GM23338 (cell line): ENCODE measurements around the gene COA8. TPM values are rescaled to one million over a fixed set of nuclear protein-coding genes. Genes with fewer than 3 reads are reported as not detected.

ENCODE experiments used
- ATAC-seq: fragments of 200-7000 bp; cut with Tn5 transposase; 3 replicates; pipeline ENCODE4 v1.9.1; 2020
- DNase-seq: peaks from one replicate; pipeline ENCODE4 v3.0.0-alpha.2; 2015; ENCODE audit warnings: low spot score
- H2AFZ ChIP-seq: fragments of 200-600 bp; sonication (generic); 2 replicates; pipeline ENCODE4 v1.8.0; 2016; ENCODE audit warnings: antibody characterized with exemption, mild to moderate bottlenecking, moderate library complexity
- H3F3A ChIP-seq: fragments of 200-600 bp; sonication (generic); replicated peaks from 2 replicates; pipeline ENCODE4 v1.8.0; 2017; ENCODE audit warnings: antibody characterized with exemption, mixed run types, low read depth
- H3K27ac ChIP-seq: fragments of 200-600 bp; sonication (generic); 2 replicates; pipeline ENCODE4 v1.6.1; 2016; ENCODE audit warnings: low read depth
- H3K27me3 ChIP-seq: fragments of 200-600 bp; sonication (generic); 2 replicates; pipeline ENCODE4 v1.8.0; 2016; ENCODE audit warnings: mild to moderate bottlenecking, mixed run types, moderate library complexity; ENCODE audit not compliant: insufficient read depth
- H3K36me3 ChIP-seq: fragments of 200-600 bp; sonication (generic); 2 replicates; pipeline ENCODE4 v1.8.0; 2016; ENCODE audit warnings: mild to moderate bottlenecking; ENCODE audit not compliant: insufficient read depth
- H3K4me1 ChIP-seq: fragments of 200-600 bp; sonication (generic); 2 replicates; pipeline ENCODE4 v1.8.0; 2016; ENCODE audit warnings: mild to moderate bottlenecking, moderate library complexity; ENCODE audit not compliant: insufficient read depth
- H3K4me2 ChIP-seq: fragments of 200-600 bp; sonication (generic); 2 replicates; pipeline ENCODE4 v1.7.1; 2017; ENCODE audit warnings: mixed run types
- H3K4me3 ChIP-seq: fragments of 200-600 bp; sonication (generic); 2 replicates; pipeline ENCODE4 v1.6.1; 2016; ENCODE audit warnings: mixed run types
- H3K79me2 ChIP-seq: fragments of 200-600 bp; sonication (generic); replicated peaks from 2 replicates; pipeline ENCODE4 v1.8.0; 2017; ENCODE audit warnings: mild to moderate bottlenecking; ENCODE audit not compliant: insufficient read depth
- H3K9me2 ChIP-seq: fragments of 200-600 bp; sonication (generic); 2 replicates; pipeline ENCODE4 v1.8.0; 2017; ENCODE audit not compliant: insufficient read depth
- H4K20me1 ChIP-seq: fragments of 200-600 bp; sonication (generic); replicated peaks from 2 replicates; pipeline ENCODE4 v1.8.0; 2017; ENCODE audit warnings: mild to moderate bottlenecking; ENCODE audit not compliant: insufficient read depth
- H3K27ac Mint-ChIP-seq: 2 replicates; pipeline ENCODE4 v1.8.0; 2020; ENCODE audit warnings: inconsistent platforms, mild to moderate bottlenecking, moderate library complexity, mixed read lengths
- H3K27me3 Mint-ChIP-seq: 3 replicates; pipeline ENCODE4 v1.8.0; 2022; ENCODE audit warnings: low read depth, mild to moderate bottlenecking, moderate library complexity, mixed read lengths, inconsistent platforms; ENCODE audit not compliant: insufficient read depth, poor library complexity
- H3K36me3 Mint-ChIP-seq: 3 replicates; pipeline ENCODE4 v1.8.0; 2021; ENCODE audit warnings: low read depth, mild to moderate bottlenecking, inconsistent platforms, moderate library complexity, mixed read lengths
- H3K4me1 Mint-ChIP-seq: 3 replicates; pipeline ENCODE4 v1.8.0; 2020; ENCODE audit warnings: mild to moderate bottlenecking, inconsistent platforms, mixed read lengths
- H3K4me3 Mint-ChIP-seq: 3 replicates; pipeline ENCODE4 v1.8.0; 2021; ENCODE audit warnings: moderate library complexity, mild to moderate bottlenecking, inconsistent platforms, mixed read lengths
- H3K9me3 Mint-ChIP-seq: 3 replicates; pipeline ENCODE4 v1.8.0; 2020; ENCODE audit warnings: moderate library complexity, mild to moderate bottlenecking, inconsistent platforms, mixed read lengths
- EZH2phosphoT487 ChIP-seq: fragments of 200-600 bp; sonication (generic); IDR thresholded peaks from one replicate; pipeline ENCODE4 v1.8.1; 2018; ENCODE audit warnings: antibody characterized with exemption; ENCODE audit not compliant: unreplicated experiment
- JUNB ChIP-seq: IDR thresholded peaks from one replicate; pipeline ENCODE4 v1.6.1; 2016; ENCODE audit warnings: antibody characterized with exemption; ENCODE audit not compliant: unreplicated experiment
- NANOG ChIP-seq: IDR thresholded peaks from 2 replicates; pipeline ENCODE4 v1.6.1; 2016; ENCODE audit warnings: antibody characterized with exemption, borderline replicate concordance
- STAT1 ChIP-seq: IDR thresholded peaks from one replicate; pipeline ENCODE4 v1.6.1; 2016; ENCODE audit warnings: antibody characterized with exemption; ENCODE audit not compliant: unreplicated experiment
- polyA plus RNA-seq: library from polyadenylated mRNA; unstranded; fragments of >200 nt; fragmentation: Nextera tagmentation; extraction: Ambion mirVana; gene quantifications from 2 replicates; pipeline ENCODE4 v1.2.1, GENCODE V29; 2016
- total RNA-seq: library from RNA; depleted of rRNA; stranded (reverse); fragments of >200 nt; shearing (Covaris generic); gene quantifications from 2 replicates; pipeline ENCODE4 v1.2.3, GENCODE V29; 2014
- TF ChIP-seq, protein P1 (sequence below): IDR thresholded peaks from one replicate; pipeline ENCODE4 v1.6.1; 2018; ENCODE audit warnings: antibody characterized with exemption; ENCODE audit not compliant: unreplicated experiment
- TF ChIP-seq, protein P2 (sequence below): fragments of 250-450 bp; sonication (Bioruptor Pico); IDR thresholded peaks from 2 replicates; pipeline ENCODE4 v1.5.0; 2020; ENCODE audit warnings: mild to moderate bottlenecking, moderate library complexity

The COA8 gene
- total and polyA plus RNA-seq, 2 experiments from 2014 or later = 61.3 to 130 TPM

DNA sequence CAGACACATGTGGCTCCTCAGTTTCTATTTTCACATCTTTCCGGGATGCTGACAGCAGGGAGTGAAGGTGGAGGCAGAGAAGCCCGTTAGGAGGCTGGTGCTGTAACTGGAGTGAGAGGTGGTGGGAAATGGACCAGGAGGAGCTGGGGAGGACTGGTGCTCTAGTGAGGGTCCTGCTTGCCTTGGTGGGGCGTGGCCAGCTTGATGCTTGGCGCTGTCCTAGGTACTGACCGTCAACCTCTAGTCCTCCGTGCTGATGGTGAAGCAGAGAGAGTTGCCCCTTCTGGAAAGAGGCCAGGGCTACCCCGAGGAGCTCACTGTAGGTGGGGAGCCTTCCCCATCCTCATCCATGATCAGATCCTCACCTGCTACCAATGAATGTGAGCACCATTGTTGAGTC is 32.4 kb upstream of the COA8 start:
- H3K36me3 Mint-ChIP-seq = peaks cover 4% of the 10 kb centered on the region; the same call in 1 of the 3 replicates
- Histone ChIP-seq H3K27ac (no peak overlapping the region), H3K4me2 (peak overlapping the region; percentile 97), H2AFZ (no peak overlapping the region), H3K9me2 (no peaks in the 10 kb centered on the region), H3K4me1 (peaks cover 4% of the 10 kb centered on the region; the same call in 1 of the 2 replicates), H3K4me3 (peak overlapping the region; percentile 97), H3K27me3 (peaks cover 5% of the 10 kb centered on the region; the same call in 1 of the 2 replicates), H3K79me2 (peaks cover 22% of the 10 kb centered on the region), H3K36me3 (no peaks in the 10 kb centered on the region), H3F3A (0 out of 2 replicates have a peak, but pooled peaks cover 6% of the 10 kb centered on the region), H4K20me1 (peaks cover 10% of the 10 kb centered on the region)
- TF ChIP-seq, protein P1, sequence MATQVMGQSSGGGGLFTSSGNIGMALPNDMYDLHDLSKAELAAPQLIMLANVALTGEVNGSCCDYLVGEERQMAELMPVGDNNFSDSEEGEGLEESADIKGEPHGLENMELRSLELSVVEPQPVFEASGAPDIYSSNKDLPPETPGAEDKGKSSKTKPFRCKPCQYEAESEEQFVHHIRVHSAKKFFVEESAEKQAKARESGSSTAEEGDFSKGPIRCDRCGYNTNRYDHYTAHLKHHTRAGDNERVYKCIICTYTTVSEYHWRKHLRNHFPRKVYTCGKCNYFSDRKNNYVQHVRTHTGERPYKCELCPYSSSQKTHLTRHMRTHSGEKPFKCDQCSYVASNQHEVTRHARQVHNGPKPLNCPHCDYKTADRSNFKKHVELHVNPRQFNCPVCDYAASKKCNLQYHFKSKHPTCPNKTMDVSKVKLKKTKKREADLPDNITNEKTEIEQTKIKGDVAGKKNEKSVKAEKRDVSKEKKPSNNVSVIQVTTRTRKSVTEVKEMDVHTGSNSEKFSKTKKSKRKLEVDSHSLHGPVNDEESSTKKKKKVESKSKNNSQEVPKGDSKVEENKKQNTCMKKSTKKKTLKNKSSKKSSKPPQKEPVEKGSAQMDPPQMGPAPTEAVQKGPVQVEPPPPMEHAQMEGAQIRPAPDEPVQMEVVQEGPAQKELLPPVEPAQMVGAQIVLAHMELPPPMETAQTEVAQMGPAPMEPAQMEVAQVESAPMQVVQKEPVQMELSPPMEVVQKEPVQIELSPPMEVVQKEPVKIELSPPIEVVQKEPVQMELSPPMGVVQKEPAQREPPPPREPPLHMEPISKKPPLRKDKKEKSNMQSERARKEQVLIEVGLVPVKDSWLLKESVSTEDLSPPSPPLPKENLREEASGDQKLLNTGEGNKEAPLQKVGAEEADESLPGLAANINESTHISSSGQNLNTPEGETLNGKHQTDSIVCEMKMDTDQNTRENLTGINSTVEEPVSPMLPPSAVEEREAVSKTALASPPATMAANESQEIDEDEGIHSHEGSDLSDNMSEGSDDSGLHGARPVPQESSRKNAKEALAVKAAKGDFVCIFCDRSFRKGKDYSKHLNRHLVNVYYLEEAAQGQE = peak; percentile 91
- TF ChIP-seq EZH2phosphoT487 = no peak
- H3K4me1 Mint-ChIP-seq = peaks cover 19% of the 10 kb centered on the region
- H3K4me3 Mint-ChIP-seq = peak overlapping the region; percentile 96
- DNase-seq (peak; percentile 79), ATAC-seq (peak; percentile 47)
- H3K27me3 Mint-ChIP-seq = peaks cover 18% of the 10 kb centered on the region
- H3K27ac Mint-ChIP-seq = 0 out of 2 replicates have a peak overlapping the region, but pooled peaks have one; percentile 36
- no peaks in the 10 kb centered on the region; the same call in 2 of the 3 replicates for H3K9me3 Mint-ChIP-seq

DNA sequence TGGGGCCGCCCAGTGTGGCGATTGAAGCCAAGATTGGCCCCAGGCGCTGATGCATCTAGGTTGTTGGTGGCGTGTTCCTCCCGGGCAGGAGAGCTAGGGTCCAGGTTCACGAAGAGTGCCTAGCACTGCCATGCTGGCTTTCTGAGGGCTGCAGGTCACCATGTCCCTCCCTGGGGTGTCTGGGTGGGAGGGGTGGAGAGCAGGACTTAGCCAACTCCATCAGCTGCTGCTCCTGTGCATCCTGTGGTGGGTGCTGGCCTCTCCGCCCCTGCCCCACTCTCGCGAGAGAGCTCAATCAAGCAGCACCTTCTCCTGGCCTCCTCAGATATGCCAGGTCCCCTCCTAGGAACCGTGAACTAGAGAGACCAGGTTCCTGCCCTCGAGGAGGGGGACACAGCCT is 31.9 kb upstream of the COA8 start:
- H3K27me3 ChIP-seq = peaks cover under 1% of the 10 kb centered on the region; the same call in 1 of the 2 replicates
- H3K4me3 Mint-ChIP-seq = peak overlapping the region; percentile 96; the same call in 2 of the 3 replicates
- peaks cover 22% of the 10 kb centered on the region for H3K79me2 ChIP-seq
- no peak overlapping the region for H3K27ac Mint-ChIP-seq
- DNase-seq (no peak), ATAC-seq (no peak)
- H3K4me2 ChIP-seq = no peak overlapping the region
- H3K36me3 ChIP-seq = no peaks in the 10 kb centered on the region
- H3K4me1 Mint-ChIP-seq = peaks cover 19% of the 10 kb centered on the region
- H3K27me3 Mint-ChIP-seq = peaks cover 16% of the 10 kb centered on the region
- H3K9me2 ChIP-seq = no peaks in the 10 kb centered on the region
- H4K20me1 ChIP-seq = peaks cover 10% of the 10 kb centered on the region
- H3F3A ChIP-seq = 0 out of 2 replicates have a peak, but pooled peaks cover 6% of the 10 kb centered on the region
- peaks cover 4% of the 10 kb centered on the region; the same call in 1 of the 3 replicates for H3K36me3 Mint-ChIP-seq
- H3K4me3 ChIP-seq = no peak overlapping the region
- H3K4me1 ChIP-seq = peaks cover 4% of the 10 kb centered on the region; the same call in 1 of the 2 replicates
- H3K9me3 Mint-ChIP-seq = no peaks in the 10 kb centered on the region; the same call in 2 of the 3 replicates
- no peak overlapping the region for H3K27ac ChIP-seq
- H2AFZ ChIP-seq = no peak overlapping the region
- TF ChIP-seq STAT1 = no peak
- TF ChIP-seq, protein P2, sequence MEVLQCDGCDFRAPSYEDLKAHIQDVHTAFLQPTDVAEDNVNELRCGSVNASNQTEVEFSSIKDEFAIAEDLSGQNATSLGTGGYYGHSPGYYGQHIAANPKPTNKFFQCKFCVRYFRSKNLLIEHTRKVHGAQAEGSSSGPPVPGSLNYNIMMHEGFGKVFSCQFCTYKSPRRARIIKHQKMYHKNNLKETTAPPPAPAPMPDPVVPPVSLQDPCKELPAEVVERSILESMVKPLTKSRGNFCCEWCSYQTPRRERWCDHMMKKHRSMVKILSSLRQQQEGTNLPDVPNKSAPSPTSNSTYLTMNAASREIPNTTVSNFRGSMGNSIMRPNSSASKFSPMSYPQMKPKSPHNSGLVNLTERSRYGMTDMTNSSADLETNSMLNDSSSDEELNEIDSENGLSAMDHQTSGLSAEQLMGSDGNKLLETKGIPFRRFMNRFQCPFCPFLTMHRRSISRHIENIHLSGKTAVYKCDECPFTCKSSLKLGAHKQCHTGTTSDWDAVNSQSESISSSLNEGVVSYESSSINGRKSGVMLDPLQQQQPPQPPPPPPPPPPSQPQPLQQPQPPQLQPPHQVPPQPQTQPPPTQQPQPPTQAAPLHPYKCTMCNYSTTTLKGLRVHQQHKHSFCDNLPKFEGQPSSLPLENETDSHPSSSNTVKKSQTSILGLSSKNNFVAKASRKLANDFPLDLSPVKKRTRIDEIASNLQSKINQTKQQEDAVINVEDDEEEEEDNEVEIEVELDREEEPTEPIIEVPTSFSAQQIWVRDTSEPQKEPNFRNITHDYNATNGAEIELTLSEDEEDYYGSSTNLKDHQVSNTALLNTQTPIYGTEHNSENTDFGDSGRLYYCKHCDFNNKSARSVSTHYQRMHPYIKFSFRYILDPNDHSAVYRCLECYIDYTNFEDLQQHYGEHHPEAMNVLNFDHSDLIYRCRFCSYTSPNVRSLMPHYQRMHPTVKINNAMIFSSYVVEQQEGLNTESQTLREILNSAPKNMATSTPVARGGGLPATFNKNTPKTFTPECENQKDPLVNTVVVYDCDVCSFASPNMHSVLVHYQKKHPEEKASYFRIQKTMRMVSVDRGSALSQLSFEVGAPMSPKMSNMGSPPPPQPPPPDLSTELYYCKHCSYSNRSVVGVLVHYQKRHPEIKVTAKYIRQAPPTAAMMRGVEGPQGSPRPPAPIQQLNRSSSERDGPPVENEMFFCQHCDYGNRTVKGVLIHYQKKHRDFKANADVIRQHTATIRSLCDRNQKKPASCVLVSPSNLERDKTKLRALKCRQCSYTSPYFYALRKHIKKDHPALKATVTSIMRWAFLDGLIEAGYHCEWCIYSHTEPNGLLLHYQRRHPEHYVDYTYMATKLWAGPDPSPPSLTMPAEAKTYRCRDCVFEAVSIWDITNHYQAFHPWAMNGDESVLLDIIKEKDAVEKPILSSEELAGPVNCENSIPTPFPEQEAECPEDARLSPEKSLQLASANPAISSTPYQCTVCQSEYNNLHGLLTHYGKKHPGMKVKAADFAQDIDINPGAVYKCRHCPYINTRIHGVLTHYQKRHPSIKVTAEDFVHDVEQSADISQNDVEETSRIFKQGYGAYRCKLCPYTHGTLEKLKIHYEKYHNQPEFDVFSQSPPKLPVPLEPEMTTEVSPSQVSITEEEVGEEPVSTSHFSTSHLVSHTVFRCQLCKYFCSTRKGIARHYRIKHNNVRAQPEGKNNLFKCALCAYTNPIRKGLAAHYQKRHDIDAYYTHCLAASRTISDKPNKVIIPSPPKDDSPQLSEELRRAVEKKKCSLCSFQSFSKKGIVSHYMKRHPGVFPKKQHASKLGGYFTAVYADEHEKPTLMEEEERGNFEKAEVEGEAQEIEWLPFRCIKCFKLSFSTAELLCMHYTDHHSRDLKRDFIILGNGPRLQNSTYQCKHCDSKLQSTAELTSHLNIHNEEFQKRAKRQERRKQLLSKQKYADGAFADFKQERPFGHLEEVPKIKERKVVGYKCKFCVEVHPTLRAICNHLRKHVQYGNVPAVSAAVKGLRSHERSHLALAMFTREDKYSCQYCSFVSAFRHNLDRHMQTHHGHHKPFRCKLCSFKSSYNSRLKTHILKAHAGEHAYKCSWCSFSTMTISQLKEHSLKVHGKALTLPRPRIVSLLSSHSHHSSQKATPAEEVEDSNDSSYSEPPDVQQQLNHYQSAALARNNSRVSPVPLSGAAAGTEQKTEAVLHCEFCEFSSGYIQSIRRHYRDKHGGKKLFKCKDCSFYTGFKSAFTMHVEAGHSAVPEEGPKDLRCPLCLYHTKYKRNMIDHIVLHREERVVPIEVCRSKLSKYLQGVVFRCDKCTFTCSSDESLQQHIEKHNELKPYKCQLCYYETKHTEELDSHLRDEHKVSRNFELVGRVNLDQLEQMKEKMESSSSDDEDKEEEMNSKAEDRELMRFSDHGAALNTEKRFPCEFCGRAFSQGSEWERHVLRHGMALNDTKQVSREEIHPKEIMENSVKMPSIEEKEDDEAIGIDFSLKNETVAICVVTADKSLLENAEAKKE (CRISPR knock-in tag) = no peak
- TF ChIP-seq, protein P1 = no peak
- TF ChIP-seq NANOG = no peak
- TF ChIP-seq JUNB = no peak
